ENCODE measurements around the gene FGD2. TPM values are rescaled to one million over a fixed set of nuclear protein-coding genes. Genes with fewer than 3 reads are reported as not detected.

The FGD2 gene
- total and polyA plus RNA-seq, 10 of the 15 experiments (the other 5 are each of a cell fraction or from before 2014, with no cell fraction given): 5.2 to 88.1 (median 33.2) TPM

DNA sequence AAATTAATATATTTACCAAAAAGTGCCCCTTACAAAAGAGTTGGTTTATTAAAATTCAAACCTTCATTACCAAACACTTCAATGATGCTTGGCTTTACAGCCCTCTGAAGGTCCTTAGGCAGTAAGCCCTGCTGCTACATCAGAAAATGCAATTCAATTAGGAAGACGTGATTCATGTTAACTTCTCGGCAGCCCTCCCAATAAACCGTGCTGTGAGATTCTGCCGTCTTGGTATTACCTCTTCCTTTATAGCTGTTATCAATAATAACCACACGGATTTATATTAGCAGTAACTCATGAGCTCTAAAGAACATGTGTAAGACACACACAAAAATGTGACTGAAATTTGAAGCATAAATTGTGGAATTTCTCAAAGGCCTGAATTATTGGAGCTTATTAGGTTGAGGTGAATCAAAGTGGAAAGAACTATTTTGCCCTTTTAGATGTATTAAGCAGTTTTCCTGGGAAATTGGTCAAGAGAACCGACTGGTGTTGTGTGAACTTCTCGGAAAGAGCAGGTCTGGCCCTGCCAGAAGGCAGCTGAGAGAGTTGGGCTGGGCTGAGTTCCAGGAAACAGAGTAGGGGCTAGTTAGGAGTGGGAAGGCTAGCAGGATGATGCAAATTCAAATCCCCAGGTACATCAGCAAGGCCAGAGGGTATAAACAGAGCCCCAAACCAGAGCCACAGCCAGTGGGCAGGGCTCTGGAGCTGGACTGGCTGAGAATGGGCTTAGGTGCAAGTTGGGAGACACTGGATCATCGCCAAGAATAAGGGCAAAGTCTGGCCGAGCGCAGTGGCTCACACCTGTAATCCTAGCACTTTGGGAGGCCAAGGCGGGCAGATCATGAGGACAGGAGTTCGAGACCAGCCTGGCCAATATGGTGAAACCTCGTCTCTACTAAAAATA lies 33.1 kb downstream of the FGD2 start (continued):
- TF ChIP-seq ZNF622 (IDR thresholded peaks at IDR 0.05) (no peak), GATAD2B (conservative IDR thresholded peaks at IDR 0.05; ENCODE audit: low read depth) (no peak)

DNA sequence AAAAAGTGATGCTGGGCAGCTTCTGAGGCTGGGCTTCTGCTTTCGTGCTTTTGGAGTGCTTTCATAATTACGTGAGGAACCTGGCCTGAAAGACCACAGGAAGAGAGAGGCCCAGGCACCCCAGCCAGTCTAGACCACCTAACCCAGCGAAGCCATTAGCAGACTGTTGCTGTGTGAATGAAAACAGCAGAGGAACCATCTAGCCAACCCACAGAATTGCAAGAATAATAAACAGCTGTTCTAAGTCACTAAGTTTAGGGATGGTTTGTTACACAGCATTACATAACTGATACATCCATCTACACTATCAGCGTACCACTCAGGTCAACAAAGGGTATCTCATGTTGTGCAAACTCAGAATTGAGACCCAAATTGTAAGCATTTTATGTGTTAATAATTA lies 34.5 kb downstream of the FGD2 start:
- BruUV-seq (replicated peaks): no TSS peak
- peak; percentile 46 for ATAC-seq
- intact Hi-C loops (cut with micrococcal nuclease; ENCODE audit: unreplicated experiment): no loop called here
- H3K79me2 ChIP-seq (ENCODE audit: control insufficient read depth, insufficient read depth, low read length): no peaks in the 10 kb centered on the region
- no peaks in the 10 kb centered on the region for H3K4me1 ChIP-seq (ENCODE audit: control insufficient read depth, insufficient read depth, low read length)
- TF ChIP-seq RAD21 (IDR thresholded peaks at IDR 0.05; ENCODE audit: insufficient read depth, low read depth, low read length): no peak
- TF ChIP-seq SUPT20H (IDR thresholded peaks at IDR 0.05; ENCODE audit: borderline replicate concordance, control insufficient read depth, low read depth, low read length): no peak
- TF ChIP-seq IKZF2 (IDR thresholded peaks at IDR 0.05): no peak
- TF ChIP-seq RUNX3 (IDR thresholded peaks at IDR 0.05; ENCODE audit: low read length): peak; percentile 78
- TF ChIP-seq, protein P1, sequence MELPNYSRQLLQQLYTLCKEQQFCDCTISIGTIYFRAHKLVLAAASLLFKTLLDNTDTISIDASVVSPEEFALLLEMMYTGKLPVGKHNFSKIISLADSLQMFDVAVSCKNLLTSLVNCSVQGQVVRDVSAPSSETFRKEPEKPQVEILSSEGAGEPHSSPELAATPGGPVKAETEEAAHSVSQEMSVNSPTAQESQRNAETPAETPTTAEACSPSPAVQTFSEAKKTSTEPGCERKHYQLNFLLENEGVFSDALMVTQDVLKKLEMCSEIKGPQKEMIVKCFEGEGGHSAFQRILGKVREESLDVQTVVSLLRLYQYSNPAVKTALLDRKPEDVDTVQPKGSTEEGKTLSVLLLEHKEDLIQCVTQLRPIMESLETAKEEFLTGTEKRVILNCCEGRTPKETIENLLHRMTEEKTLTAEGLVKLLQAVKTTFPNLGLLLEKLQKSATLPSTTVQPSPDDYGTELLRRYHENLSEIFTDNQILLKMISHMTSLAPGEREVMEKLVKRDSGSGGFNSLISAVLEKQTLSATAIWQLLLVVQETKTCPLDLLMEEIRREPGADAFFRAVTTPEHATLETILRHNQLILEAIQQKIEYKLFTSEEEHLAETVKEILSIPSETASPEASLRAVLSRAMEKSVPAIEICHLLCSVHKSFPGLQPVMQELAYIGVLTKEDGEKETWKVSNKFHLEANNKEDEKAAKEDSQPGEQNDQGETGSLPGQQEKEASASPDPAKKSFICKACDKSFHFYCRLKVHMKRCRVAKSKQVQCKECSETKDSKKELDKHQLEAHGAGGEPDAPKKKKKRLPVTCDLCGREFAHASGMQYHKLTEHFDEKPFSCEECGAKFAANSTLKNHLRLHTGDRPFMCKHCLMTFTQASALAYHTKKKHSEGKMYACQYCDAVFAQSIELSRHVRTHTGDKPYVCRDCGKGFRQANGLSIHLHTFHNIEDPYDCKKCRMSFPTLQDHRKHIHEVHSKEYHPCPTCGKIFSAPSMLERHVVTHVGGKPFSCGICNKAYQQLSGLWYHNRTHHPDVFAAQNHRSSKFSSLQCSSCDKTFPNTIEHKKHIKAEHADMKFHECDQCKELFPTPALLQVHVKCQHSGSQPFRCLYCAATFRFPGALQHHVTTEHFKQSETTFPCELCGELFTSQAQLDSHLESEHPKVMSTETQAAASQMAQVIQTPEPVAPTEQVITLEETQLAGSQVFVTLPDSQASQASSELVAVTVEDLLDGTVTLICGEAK (IDR thresholded peaks at IDR 0.05; ENCODE audit: borderline replicate concordance): no peak
- no peak for TF ChIP-seq IKZF1 (conservative IDR thresholded peaks at IDR 0.05)
- TF ChIP-seq, protein P2, sequence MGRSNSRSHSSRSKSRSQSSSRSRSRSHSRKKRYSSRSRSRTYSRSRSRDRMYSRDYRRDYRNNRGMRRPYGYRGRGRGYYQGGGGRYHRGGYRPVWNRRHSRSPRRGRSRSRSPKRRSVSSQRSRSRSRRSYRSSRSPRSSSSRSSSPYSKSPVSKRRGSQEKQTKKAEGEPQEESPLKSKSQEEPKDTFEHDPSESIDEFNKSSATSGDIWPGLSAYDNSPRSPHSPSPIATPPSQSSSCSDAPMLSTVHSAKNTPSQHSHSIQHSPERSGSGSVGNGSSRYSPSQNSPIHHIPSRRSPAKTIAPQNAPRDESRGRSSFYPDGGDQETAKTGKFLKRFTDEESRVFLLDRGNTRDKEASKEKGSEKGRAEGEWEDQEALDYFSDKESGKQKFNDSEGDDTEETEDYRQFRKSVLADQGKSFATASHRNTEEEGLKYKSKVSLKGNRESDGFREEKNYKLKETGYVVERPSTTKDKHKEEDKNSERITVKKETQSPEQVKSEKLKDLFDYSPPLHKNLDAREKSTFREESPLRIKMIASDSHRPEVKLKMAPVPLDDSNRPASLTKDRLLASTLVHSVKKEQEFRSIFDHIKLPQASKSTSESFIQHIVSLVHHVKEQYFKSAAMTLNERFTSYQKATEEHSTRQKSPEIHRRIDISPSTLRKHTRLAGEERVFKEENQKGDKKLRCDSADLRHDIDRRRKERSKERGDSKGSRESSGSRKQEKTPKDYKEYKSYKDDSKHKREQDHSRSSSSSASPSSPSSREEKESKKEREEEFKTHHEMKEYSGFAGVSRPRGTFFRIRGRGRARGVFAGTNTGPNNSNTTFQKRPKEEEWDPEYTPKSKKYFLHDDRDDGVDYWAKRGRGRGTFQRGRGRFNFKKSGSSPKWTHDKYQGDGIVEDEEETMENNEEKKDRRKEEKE (IDR thresholded peaks at IDR 0.05): no peak
- no peak for TF ChIP-seq ZNF274 (IDR thresholded peaks at IDR 0.05; ENCODE audit: insufficient read depth, insufficient read length)
- H3K4me3 ChIP-seq: no peak overlapping the region
- no peak overlapping the region for H2AFZ ChIP-seq (ENCODE audit: control insufficient read depth, low read depth, low read length)
- no peaks in the 10 kb centered on the region for H3K36me3 ChIP-seq (ENCODE audit: control insufficient read depth in 2 of 2, insufficient read depth in 2 of 2, low read length in 1 of 2)
- no peaks in the 10 kb centered on the region for H4K20me1 ChIP-seq (ENCODE audit: control insufficient read depth, insufficient read depth)
- ChIA-PET SMC1A (ENCODE audit: uncharacterized antibody, unreplicated experiment) (interaction anchor here (1.0 kb wide), 1 partner anchor 11 kb away, joined by 4 read pairs; no protein-coding TSS in a partner anchor), CTCF (interaction anchor here (0.5 to 3.5 kb wide), 4 partner anchors 11 to 22 kb away, joined by 3 to 11 read pairs (median 4); no protein-coding TSS in a partner anchor), POLR2A (no interaction called here), RAD21 (ENCODE audit: unreplicated experiment) (interaction anchor here (1.1 kb wide), 1 partner anchor 10 kb away, joined by 3 read pairs; no protein-coding TSS in a partner anchor)
- H3K27ac ChIP-seq (ENCODE audit: control insufficient read depth, insufficient read depth): no peak overlapping the region
- no peaks in the 10 kb centered on the region for H3K27me3 ChIP-seq (replicated peaks in 1 of 2; ENCODE audit: control insufficient read depth in 2 of 2, insufficient read depth in 2 of 2, low read length in 1 of 2)
- DNase-seq (ENCODE audit: low read depth, low spot score): no peak
- H3K4me2 ChIP-seq (ENCODE audit: control insufficient read depth, insufficient read depth): no peak overlapping the region
- no peak for FAIRE-seq
- 58% methylated on average over 4 of the region's 4 CpGs for WGBS (ENCODE audit: insufficient coverage, insufficient replicate concordance, low lambda C conversion rate, missing lambda C conversion rate)
- H3K9me3 ChIP-seq (replicated peaks; ENCODE audit: control insufficient read depth, insufficient read depth, low read length): no peaks in the 10 kb centered on the region; the same call in 2 of the 3 replicates
- in situ Hi-C loops (cut with MboI): no loop called here
- no peak overlapping the region for H3K9ac ChIP-seq (ENCODE audit: control insufficient read depth, insufficient read depth, low read length)
